PC-9 (cell line): ENCODE measurements around the gene TMEM94. TPM values are rescaled to one million over a fixed set of nuclear protein-coding genes. Genes with fewer than 3 reads are reported as not detected.

Source experiments
- BruUV-seq: library from RNA; stranded (reverse); fragments of 400-500 nt; replicated peaks from 2 replicates; lab custom pipeline; 2021; lab: Mats Ljungman, UMichigan
- CTCF ChIA-PET: fragments of 300-600 bp; sonication (Branson Sonifier 250); formaldehyde crosslinking; loops from one replicate; lab custom pipeline; 2022; ENCODE audit warnings: antibody characterized with exemption; lab: Charles Lee
- POLR2A ChIA-PET: fragments of 300-600 bp; sonication (Branson Sonifier 250); formaldehyde crosslinking; loops from one replicate; lab custom pipeline; 2022; ENCODE audit warnings: antibody characterized with exemption; ENCODE audit not compliant: unreplicated experiment; lab: Charles Lee
- DNase-seq, 2 experiments: peaks; one replicate each; pipeline versions ENCODE4 v3.0.0 to v3.0.0-alpha.2; 2015 to 2022; ENCODE audit warnings: mixed read lengths in 1 of 2
- H2AFZ ChIP-seq: fragments of 200-600 bp; sonication (generic); 2 replicates; pipeline ENCODE4 v1.8.1; 2017; ENCODE audit warnings: antibody characterized with exemption
- H3F3A ChIP-seq: fragments of 200-600 bp; sonication (generic); 2 replicates; pipeline ENCODE4 v1.8.1; 2017; ENCODE audit warnings: antibody characterized with exemption, mild to moderate bottlenecking, low read depth; ENCODE audit not compliant: insufficient read depth
- H3K27ac ChIP-seq: fragments of 200-600 bp; sonication (generic); 2 replicates; pipeline ENCODE4 v1.6.1; 2016; ENCODE audit warnings: mixed run types
- H3K27me3 ChIP-seq: fragments of 200-600 bp; sonication (generic); 2 replicates; pipeline ENCODE4 v1.6.1; 2016; ENCODE audit warnings: low read depth, mixed run types; ENCODE audit not compliant: insufficient read depth
- H3K36me3 ChIP-seq: fragments of 200-600 bp; sonication (generic); 2 replicates; pipeline ENCODE4 v1.6.1; 2016; ENCODE audit warnings: low read depth, mixed run types
- H3K4me1 ChIP-seq: fragments of 200-600 bp; sonication (generic); replicated peaks from 2 replicates; pipeline ENCODE4 v1.6.1; 2016; ENCODE audit warnings: mixed run types; ENCODE audit not compliant: insufficient read depth
- H3K4me2 ChIP-seq: fragments of 200-600 bp; sonication (generic); 2 replicates; pipeline ENCODE4 v1.6.1; 2017; ENCODE audit warnings: mixed run types
- H3K4me3 ChIP-seq: fragments of 200-600 bp; sonication (generic); 2 replicates; pipeline ENCODE4 v1.6.1; 2016; ENCODE audit warnings: mixed run types
- H3K79me2 ChIP-seq: fragments of 200-600 bp; sonication (generic); 2 replicates; pipeline ENCODE4 v1.6.1; 2017; ENCODE audit warnings: low read depth, mixed run types
- H3K9me2 ChIP-seq: fragments of 200-600 bp; sonication (generic); 2 replicates; pipeline ENCODE4 v1.8.1; 2017; ENCODE audit warnings: mild to moderate bottlenecking; ENCODE audit not compliant: insufficient read depth
- H3K9me3 ChIP-seq: fragments of 200-600 bp; sonication (generic); 2 replicates; pipeline ENCODE4 v1.8.1; 2016; ENCODE audit warnings: low read depth; ENCODE audit not compliant: insufficient read depth
- H4K20me1 ChIP-seq: fragments of 200-600 bp; sonication (generic); 2 replicates; pipeline ENCODE4 v1.8.1; 2017; ENCODE audit not compliant: insufficient read depth
- CTCF ChIP-seq: fragments of 200-600 bp; sonication (generic); conservative IDR thresholded peaks from 2 replicates; pipeline ENCODE4 v1.6.1; 2017; ENCODE audit warnings: mixed run types, antibody characterized with exemption, mild to moderate bottlenecking, moderate library complexity
- EZH2 ChIP-seq: fragments of 200-600 bp; sonication (generic); IDR thresholded peaks from 2 replicates; pipeline ENCODE4 v1.8.0; 2017; ENCODE audit warnings: antibody characterized with exemption, low read depth
- intact Hi-C: fragments of 100-400 bp; cut with micrococcal nuclease; formaldehyde crosslinking; loops from one replicate; pipeline ENCODE4 v1.10.0; 2022; ENCODE audit not compliant: unreplicated experiment
- total RNA-seq: library from RNA; stranded (reverse); gene quantifications from 2 replicates; pipeline ENCODE4 v1.2.3, GENCODE V29; 2021

Gene TMEM94
- total RNA-seq, 1 experiment from 2014 or later, result 78.9 TPM

- CTCF ChIA-PET, result interaction anchor here (0.6 kb wide), 1 partner anchor 97 kb away, joined by 5 read pairs; no protein-coding TSS in a partner anchor
- Histone ChIP-seq H3K9me3 (no peaks in the 10 kb centered on the region), H3K4me3 (no peak overlapping the region), H4K20me1 (0 out of 2 replicates have a peak, but pooled peaks cover 3% of the 10 kb centered on the region), H3K36me3 (no peaks in the 10 kb centered on the region), H3K27ac (no peak overlapping the region), H3K4me2 (no peak overlapping the region), H3F3A (no peaks in the 10 kb centered on the region; the same call in 1 of the 2 replicates), H3K9me2 (no peaks in the 10 kb centered on the region), H3K4me1 (no peaks in the 10 kb centered on the region), H3K79me2 (no peaks in the 10 kb centered on the region), H3K27me3 (no peaks in the 10 kb centered on the region), H2AFZ (no peak overlapping the region)
- DNase-seq, result no peak
- TF ChIP-seq EZH2 (no peak), CTCF (no peak)
- intact Hi-C loops, result no loop called here
- no TSS peak for BruUV-seq
- POLR2A ChIA-PET, result interaction anchor here (0.6 kb wide), 3 partner anchors 46 to 208 kb away, joined by 3 to 5 read pairs (median 3); no protein-coding TSS in a partner anchor
Observed at GRCh38 chr17:75503337-75503950, 47.0 kb downstream of the TMEM94 start.

- no peak for DNase-seq
- H3K27me3 ChIP-seq, result no peaks in the 10 kb centered on the region
- no TSS peak for BruUV-seq
- H3F3A ChIP-seq, result no peaks in the 10 kb centered on the region; the same call in 1 of the 2 replicates
- H3K4me3 ChIP-seq, result no peak overlapping the region
- no peak overlapping the region for H2AFZ ChIP-seq
- H3K36me3 ChIP-seq, result no peaks in the 10 kb centered on the region
- TF ChIP-seq EZH2 (no peak), CTCF (no peak)
- H3K27ac ChIP-seq, result no peak overlapping the region
- no peaks in the 10 kb centered on the region for H3K9me3 ChIP-seq
- CTCF ChIA-PET, result interaction anchor here (0.6 kb wide), 1 partner anchor 97 kb away, joined by 5 read pairs; no protein-coding TSS in a partner anchor
- intact Hi-C loops, result no loop called here
- H4K20me1 ChIP-seq, result 0 out of 2 replicates have a peak, but pooled peaks cover 3% of the 10 kb centered on the region
- H3K79me2 ChIP-seq, result no peaks in the 10 kb centered on the region
- H3K4me2 ChIP-seq, result no peak overlapping the region
- H3K9me2 ChIP-seq, result no peaks in the 10 kb centered on the region
- no peaks in the 10 kb centered on the region for H3K4me1 ChIP-seq
- POLR2A ChIA-PET, result interaction anchor here (0.6 kb wide), 1 partner anchor 208 kb away, joined by 3 read pairs; no protein-coding TSS in a partner anchor
Observed at GRCh38 chr17:75503976-75504346, 47.5 kb downstream of the TMEM94 start.

- DNase-seq, result peak in 1 of 2 experiments; percentile 54
- H3K27me3 ChIP-seq, result no peaks in the 10 kb centered on the region
- TF ChIP-seq CTCF, result peak; percentile 77
- TF ChIP-seq EZH2, result no peak
- CTCF ChIA-PET, result no interaction called here
- no peaks in the 10 kb centered on the region for H3K9me3 ChIP-seq
- H2AFZ ChIP-seq, result no peak overlapping the region
- no peaks in the 10 kb centered on the region; the same call in 1 of the 2 replicates for H3F3A ChIP-seq
- H3K79me2 ChIP-seq, result no peaks in the 10 kb centered on the region
- H3K4me2 ChIP-seq, result no peak overlapping the region
- H4K20me1 ChIP-seq, result 0 out of 2 replicates have a peak, but pooled peaks cover 3% of the 10 kb centered on the region
- no TSS peak for BruUV-seq
- no peak overlapping the region for H3K4me3 ChIP-seq
- H3K4me1 ChIP-seq, result no peaks in the 10 kb centered on the region
- H3K9me2 ChIP-seq, result no peaks in the 10 kb centered on the region
- no peaks in the 10 kb centered on the region for H3K36me3 ChIP-seq
- no peak overlapping the region for H3K27ac ChIP-seq
- intact Hi-C loops, result no loop called here
- POLR2A ChIA-PET, result no interaction called here
Observed at GRCh38 chr17:75504347-75505151, 48.1 kb downstream of the TMEM94 start.
